Trophoblast cell (in vitro differentiated cells and primary cell): ENCODE data around the gene TBCD.
"Not testable (repeated sequence)": the region's sequence is repeated elsewhere in the genome, so short reads cannot be mapped to it uniquely, and the experiment has no call there.

Experiments used
- DNase-seq, 2 donors: peaks; one replicate each; pipeline ENCODE4 v3.0.0-alpha.2; 2016
- H2AFZ ChIP-seq: 2 replicates; pipeline ENCODE4 v1.6.1; 2013; ENCODE audit warnings: low read length, moderate library complexity, mild to moderate bottlenecking; ENCODE audit not compliant: insufficient read depth, poor library complexity
- H2AK5ac ChIP-seq: 2 replicates; pipeline ENCODE4 v1.6.1; 2013; ENCODE audit warnings: mild to moderate bottlenecking, low read length
- H2BK120ac ChIP-seq: 2 replicates; pipeline ENCODE4 v1.6.1; 2013; ENCODE audit warnings: low read length, mild to moderate bottlenecking, moderate library complexity; ENCODE audit not compliant: insufficient read depth, poor library complexity
- H2BK12ac ChIP-seq: 2 replicates; pipeline ENCODE4 v1.6.1; 2013; ENCODE audit warnings: mild to moderate bottlenecking, low read length, moderate library complexity
- H2BK5ac ChIP-seq: 2 replicates; pipeline ENCODE4 v1.6.1; 2013; ENCODE audit warnings: low read length, low read depth, moderate library complexity, mild to moderate bottlenecking; ENCODE audit not compliant: poor library complexity
- H3K14ac ChIP-seq: 2 replicates; pipeline ENCODE4 v1.6.1; 2013; ENCODE audit warnings: mild to moderate bottlenecking, low read length
- H3K18ac ChIP-seq: 2 replicates; pipeline ENCODE4 v1.6.1; 2013; ENCODE audit warnings: mild to moderate bottlenecking, low read length
- H3K23ac ChIP-seq: 2 replicates; pipeline ENCODE4 v1.6.1; 2013; ENCODE audit warnings: low read length
- H3K27ac ChIP-seq: 2 replicates; pipeline ENCODE4 v1.5.1; 2013; ENCODE audit warnings: low read depth, mild to moderate bottlenecking, inconsistent platforms, low read length, moderate library complexity
- H3K27me3 ChIP-seq: 2 replicates; pipeline ENCODE4 v1.6.1; 2013; ENCODE audit warnings: inconsistent platforms, mild to moderate bottlenecking, low read length, moderate library complexity; ENCODE audit not compliant: insufficient read depth
- H3K36me3 ChIP-seq, 2 experiments: 1 replicate in 1 of 2; 2 replicates in 1 of 2; pipeline ENCODE4 v1.6.1; 2013; ENCODE audit warnings: low read length in 2 of 2, mild to moderate bottlenecking in 2 of 2, moderate library complexity in 1 of 2; ENCODE audit not compliant: insufficient read depth in 2 of 2, control insufficient read depth in 1 of 2
- H3K4ac ChIP-seq: 2 replicates; pipeline ENCODE4 v1.6.1; 2013; ENCODE audit warnings: low read depth, mild to moderate bottlenecking, low read length, moderate library complexity
- H3K4me1 ChIP-seq, 2 experiments: 1 replicate in 1 of 2; 2 replicates in 1 of 2; pipeline ENCODE4 v1.6.1; 2013; ENCODE audit warnings: low read length in 2 of 2, mild to moderate bottlenecking in 2 of 2, moderate library complexity in 1 of 2; ENCODE audit not compliant: insufficient read depth in 2 of 2, control insufficient read depth in 1 of 2
- H3K4me2 ChIP-seq: 2 replicates; pipeline ENCODE4 v1.6.1; 2013; ENCODE audit warnings: inconsistent platforms, mild to moderate bottlenecking, low read length, moderate library complexity
- H3K4me3 ChIP-seq: 2 replicates; pipeline ENCODE4 v1.5.1; 2013; ENCODE audit warnings: mild to moderate bottlenecking, low read depth, low read length, inconsistent platforms
- H3K79me1 ChIP-seq: one replicate; pipeline ENCODE4 v1.6.1; 2013; ENCODE audit warnings: low read length
- H3K79me2 ChIP-seq: 2 replicates; pipeline ENCODE4 v1.6.1; 2013; ENCODE audit warnings: low read length, mild to moderate bottlenecking; ENCODE audit not compliant: control insufficient read depth, insufficient read depth, poor library complexity
- H3K9ac ChIP-seq: 2 replicates; pipeline ENCODE4 v1.6.1; 2013; ENCODE audit warnings: mild to moderate bottlenecking, low read length
- H3K9me3 ChIP-seq: 2 replicates; pipeline ENCODE4 v1.6.1; 2013; ENCODE audit warnings: low read depth, mild to moderate bottlenecking, control low read depth, inconsistent platforms, low read length; ENCODE audit not compliant: insufficient read depth
- H4K12ac ChIP-seq: 2 replicates; pipeline ENCODE4 v1.6.1; 2013; ENCODE audit warnings: low read depth, mild to moderate bottlenecking, low read length, moderate library complexity
- H4K8ac ChIP-seq: 2 replicates; pipeline ENCODE4 v1.6.1; 2013; ENCODE audit warnings: low read depth, mild to moderate bottlenecking, low read length, moderate library complexity
- H4K91ac ChIP-seq: one replicate; pipeline ENCODE4 v1.6.1; 2013; ENCODE audit warnings: low read depth, mild to moderate bottlenecking, low read length, moderate library complexity
- WGBS: extraction: QIAGEN DNeasy Blood & Tissue Kit; methylation state at CpG from one replicate; pipeline ENCODE4 v1.1.7; 2013; ENCODE audit warnings: missing lambda C conversion rate; ENCODE audit not compliant: insufficient read length, insufficient coverage; ENCODE audit errors: extremely low coverage; 5-methylcytosine and 5-hydroxymethylcytosine counted together

Gene TBCD

GRCh38 chr17:82981141-82981730 lies 229.4 kb downstream of the TBCD start:
- H3K4ac ChIP-seq = no peak overlapping the region
- H4K8ac ChIP-seq = no peak overlapping the region
- no peak overlapping the region for H3K14ac ChIP-seq
- H4K12ac ChIP-seq = no peak overlapping the region
- H2BK120ac ChIP-seq = no peak overlapping the region
- H4K91ac ChIP-seq = no peak overlapping the region
- H3K4me3 ChIP-seq = no peak overlapping the region
- DNase-seq = no peak
- H3K9me3 ChIP-seq = peaks cover 23% of the 10 kb centered on the region
- peaks cover 0 to 4% of the 10 kb centered on the region in 2 experiments for H3K4me1 ChIP-seq
- H3K4me2 ChIP-seq = no peak overlapping the region
- H2BK12ac ChIP-seq = no peak overlapping the region
- no peak overlapping the region for H3K18ac ChIP-seq
- no peak overlapping the region for H3K27ac ChIP-seq
- H3K9ac ChIP-seq = no peak overlapping the region
- H3K79me1 ChIP-seq = no peaks in the 10 kb centered on the region
- no peaks in the 10 kb centered on the region for H3K27me3 ChIP-seq
- no peak overlapping the region for H3K23ac ChIP-seq
- H3K36me3 ChIP-seq = no peaks in the 10 kb centered on the region
- WGBS = no CpG with 5 or more reads among the region's 15 CpGs
- H2AK5ac ChIP-seq = no peak overlapping the region
- no peaks in the 10 kb centered on the region for H3K79me2 ChIP-seq
- no peak overlapping the region for H2BK5ac ChIP-seq
- H2AFZ ChIP-seq = no peak overlapping the region

GRCh38 chr17:82983510-82984248 lies 231.8 kb downstream of the TBCD start:
- Histone ChIP-seq H3K9me3 (peaks cover 19% of the 10 kb centered on the region), H3K4me3 (peak overlapping the region; percentile 8), H3K4me2 (no peak overlapping the region), H3K18ac (no peak overlapping the region), H3K27ac (no peak overlapping the region), H3K4ac (no peak overlapping the region), H4K12ac (no peak overlapping the region), H4K8ac (no peak overlapping the region), H3K36me3 (no peaks in the 10 kb centered on the region), H2BK12ac (no peak overlapping the region), H3K9ac (no peak overlapping the region), H2BK5ac (no peak overlapping the region), H3K23ac (no peak overlapping the region), H2AK5ac (no peak overlapping the region), H4K91ac (no peak overlapping the region), H3K14ac (no peak overlapping the region), H2AFZ (no peak overlapping the region), H3K27me3 (no peaks in the 10 kb centered on the region), H3K4me1 (peaks cover 0 to 4% of the 10 kb centered on the region in 2 experiments), H3K79me2 (no peaks in the 10 kb centered on the region), H3K79me1 (no peaks in the 10 kb centered on the region), H2BK120ac (no peak overlapping the region)
- WGBS = no CpG with 5 or more reads among the region's 27 CpGs
- no peak for DNase-seq

- not testable (repeated sequence) for H3K4ac ChIP-seq, H3K14ac ChIP-seq, H3K27ac ChIP-seq, H3K23ac ChIP-seq, H2BK5ac ChIP-seq, H2BK12ac ChIP-seq, H2BK120ac ChIP-seq, H3K4me1 ChIP-seq, H4K91ac ChIP-seq, H3K9ac ChIP-seq, H2AFZ ChIP-seq, DNase-seq, H4K12ac ChIP-seq, H2AK5ac ChIP-seq, H3K36me3 ChIP-seq, H3K27me3 ChIP-seq, H4K8ac ChIP-seq, H3K18ac ChIP-seq, H3K79me2 ChIP-seq, H3K4me2 ChIP-seq, H3K79me1 ChIP-seq
- Histone ChIP-seq H3K9me3 (peaks cover 19% of the 10 kb centered on the region), H3K4me3 (peak overlapping the region; percentile 8)
- no CpG with 5 or more reads among the region's 12 CpGs for WGBS
Observed at GRCh38 chr17:82984249-82984617, 232.4 kb downstream of the TBCD start.

GRCh38 chr17:82984751-82985427 lies 233.0 kb downstream of the TBCD start:
- H4K12ac ChIP-seq = no peak overlapping the region
- no peak overlapping the region for H4K91ac ChIP-seq
- no peak overlapping the region for H3K18ac ChIP-seq
- no peak overlapping the region for H3K4me2 ChIP-seq
- no peaks in the 10 kb centered on the region for H3K79me1 ChIP-seq
- no peak overlapping the region for H3K14ac ChIP-seq
- no peak overlapping the region for H2BK5ac ChIP-seq
- no peak overlapping the region for H3K9ac ChIP-seq
- peaks cover 0 to 4% of the 10 kb centered on the region in 2 experiments for H3K4me1 ChIP-seq
- H3K4me3 ChIP-seq = no peak overlapping the region
- no peak overlapping the region for H2BK120ac ChIP-seq
- no peaks in the 10 kb centered on the region for H3K79me2 ChIP-seq
- H4K8ac ChIP-seq = no peak overlapping the region
- H3K27ac ChIP-seq = no peak overlapping the region
- H2BK12ac ChIP-seq = no peak overlapping the region
- H3K9me3 ChIP-seq = peaks cover 19% of the 10 kb centered on the region
- no peak for DNase-seq
- H3K36me3 ChIP-seq = no peaks in the 10 kb centered on the region
- no peak overlapping the region for H3K4ac ChIP-seq
- no peaks in the 10 kb centered on the region for H3K27me3 ChIP-seq
- WGBS = no CpG with 5 or more reads among the region's 15 CpGs
- H2AK5ac ChIP-seq = no peak overlapping the region
- no peak overlapping the region for H2AFZ ChIP-seq
- no peak overlapping the region for H3K23ac ChIP-seq
